ENCODE measurements around the gene UCMA.

Gene UCMA

GRCh38 chr10:13191362-13191761 is 42.8 kb downstream of the UCMA start:
- Histone ChIP-seq H3K27me3 (replicated peaks) (no peaks in the 10 kb centered on the region), H3K27ac (no peak overlapping the region), H3K4me3 (ENCODE audit: low read depth, low read length) (no peak overlapping the region), H3K36me3 (replicated peaks) (no peaks in the 10 kb centered on the region)
- in situ Hi-C loops (cut with HindIII; ENCODE audit: low pct_ligation_motif_present, low sequenced_read_pairs), result no loop called here
- no peak for DNase-seq
- no peak for TF ChIP-seq CTCF (IDR thresholded peaks at IDR 0.05; ENCODE audit: low read depth, low read length, missing control alignments)

GRCh38 chr10:13190816-13191215 is 43.4 kb downstream of the UCMA start:
- no peak for TF ChIP-seq CTCF (IDR thresholded peaks at IDR 0.05; ENCODE audit: low read depth, low read length, missing control alignments)
- in situ Hi-C loops (cut with HindIII; ENCODE audit: low pct_ligation_motif_present, low sequenced_read_pairs), result no loop called here
- H3K36me3 ChIP-seq (replicated peaks), result no peaks in the 10 kb centered on the region

GRCh38 chr10:13189961-13190360 is 44.2 kb downstream of the UCMA start:
- in situ Hi-C loops (cut with HindIII; ENCODE audit: low pct_ligation_motif_present, low sequenced_read_pairs), result no loop called here

More at GRCh38 chr10:13190816-13191215, 43.4 kb downstream of the UCMA start:
- no peak for DNase-seq
- Histone ChIP-seq H3K4me3 (ENCODE audit: low read depth, low read length) (no peak overlapping the region), H3K27ac (no peak overlapping the region), H3K27me3 (replicated peaks) (no peaks in the 10 kb centered on the region)

GRCh38 chr10:13188593-13188992 is 45.6 kb downstream of the UCMA start:
- no peak overlapping the region for H3K27ac ChIP-seq

More at GRCh38 chr10:13189961-13190360, 44.2 kb downstream of the UCMA start:
- no peaks in the 10 kb centered on the region for H3K36me3 ChIP-seq (replicated peaks)
- no peak for TF ChIP-seq CTCF (IDR thresholded peaks at IDR 0.05; ENCODE audit: low read depth, low read length, missing control alignments)
- H3K27ac ChIP-seq, result no peak overlapping the region
- no peak for DNase-seq
- H3K27me3 ChIP-seq (replicated peaks), result no peaks in the 10 kb centered on the region
- no peak overlapping the region for H3K4me3 ChIP-seq (ENCODE audit: low read depth, low read length)

GRCh38 chr10:13187135-13187534 is 47.0 kb downstream of the UCMA start:
- TF ChIP-seq CTCF (IDR thresholded peaks at IDR 0.05; ENCODE audit: low read depth, low read length, missing control alignments), result no peak
- in situ Hi-C loops (cut with HindIII; ENCODE audit: low pct_ligation_motif_present, low sequenced_read_pairs), result no loop called here
- no peak overlapping the region for H3K27ac ChIP-seq
- no peak for DNase-seq
- no peak overlapping the region for H3K4me3 ChIP-seq (ENCODE audit: low read depth, low read length)
- H3K27me3 ChIP-seq (replicated peaks), result no peaks in the 10 kb centered on the region
- H3K36me3 ChIP-seq (replicated peaks), result no peaks in the 10 kb centered on the region

More at GRCh38 chr10:13188593-13188992, 45.6 kb downstream of the UCMA start:
- DNase-seq, result no peak
- no peak overlapping the region for H3K4me3 ChIP-seq (ENCODE audit: low read depth, low read length)
- no peaks in the 10 kb centered on the region for H3K36me3 ChIP-seq (replicated peaks)
- no peaks in the 10 kb centered on the region for H3K27me3 ChIP-seq (replicated peaks)
- in situ Hi-C loops (cut with HindIII; ENCODE audit: low pct_ligation_motif_present, low sequenced_read_pairs), result no loop called here
- no peak for TF ChIP-seq CTCF (IDR thresholded peaks at IDR 0.05; ENCODE audit: low read depth, low read length, missing control alignments)
